22Rv1 (cell line): ENCODE measurements around the gene PMM2.

Experiments
- H3K27ac ChIP-seq: fragments of 450-650 bp; 2 replicates; pipeline ENCODE4 v1.5.1; 2017
- CTCF ChIP-seq: fragments of 450-650 bp; IDR thresholded peaks from 2 replicates; pipeline ENCODE4 v1.5.1; 2017; ENCODE audit warnings: mild to moderate bottlenecking
- ZFX ChIP-seq: fragments of 450-650 bp; IDR thresholded peaks from 2 replicates; pipeline ENCODE4 v1.6.1; 2017; ENCODE audit warnings: antibody characterized with exemption, borderline replicate concordance

PMM2 gene

GRCh38 chr16:8894736-8895334 is 97.2 kb downstream of the PMM2 start:
- no peak for TF ChIP-seq CTCF
- TF ChIP-seq ZFX = no peak
- no peak overlapping the region for H3K27ac ChIP-seq

GRCh38 chr16:8898660-8899318 is 101.2 kb downstream of the PMM2 start:
- TF ChIP-seq CTCF = no peak
- no peak for TF ChIP-seq ZFX
- H3K27ac ChIP-seq = no peak overlapping the region
